HepG2 (cell line): Measurements from ENCODE around the gene CLDN14. TPM values are rescaled to one million over a fixed set of nuclear protein-coding genes. Genes with fewer than 3 reads are reported as not detected.

Experiments
- ATAC-seq: fragments of 200-7000 bp; cut with Tn5 transposase; 3 replicates; pipeline ENCODE4 v1.9.1; 2020; ENCODE audit warnings: mild to moderate bottlenecking, moderate library complexity
- BruUV-seq: library from RNA; stranded (reverse); fragments of 400-500 nt; replicated peaks from 2 replicates; lab custom pipeline; 2021; lab: Mats Ljungman, UMichigan
- CTCF ChIA-PET: fragments of 300-600 bp; formaldehyde crosslinking; extraction: SDS; loops from one replicate; lab custom pipeline; 2021; ENCODE audit warnings: low total read pairs, inconsistent platforms, low intra/inter-chr PET ratio; lab: Yijun Ruan, JAX
- POLR2A ChIA-PET: fragments of 350-600 bp; sonication (Branson Sonifier 250); formaldehyde crosslinking; loops from one replicate; lab custom pipeline; 2020; ENCODE audit warnings: antibody characterized with exemption, inconsistent platforms; lab: Yijun Ruan, JAX
- DNase-seq: peaks from one replicate; pipeline ENCODE4 v3.0.0-alpha.2; 2015; ENCODE audit warnings: low spot score
- FAIRE-seq: peaks from 3 replicates; lab custom pipeline; 2011; peaks lifted over from hg19 to GRCh38; lab: Jason Lieb, UNC
- H2AFZ ChIP-seq: one replicate; pipeline ENCODE4 v1.6.1; 2011; ENCODE audit warnings: low read length, inconsistent platforms
- H3K27ac ChIP-seq: fragments of 300-600 bp; 3 replicates; pipeline ENCODE4 v1.8.0; 2011; ENCODE audit warnings: mixed run types, mild to moderate bottlenecking, mixed read lengths, low read length, inconsistent platforms; ENCODE audit not compliant: insufficient read depth; ENCODE audit errors: extremely low read length
- H3K27me3 ChIP-seq, 2 experiments: fragments of 200-600 bp in 1 of 2; 2 replicates in 1 of 2; 3 replicates in 1 of 2; pipeline versions ENCODE4 v1.6.0 to v1.8.0; 2011; ENCODE audit warnings: low read length in 2 of 2, mild to moderate bottlenecking in 2 of 2, moderate library complexity in 2 of 2, inconsistent platforms in 1 of 2; ENCODE audit not compliant: insufficient read depth in 2 of 2, control insufficient read depth in 1 of 2
- H3K36me3 ChIP-seq, 2 experiments: fragments of 200-600 bp in 1 of 2; replicated peaks in 1 of 2; 2 replicates in 1 of 2; 3 replicates in 1 of 2; pipeline versions ENCODE4 v1.5.1 to v1.8.0; 2011; ENCODE audit warnings: low read length in 2 of 2, inconsistent platforms in 1 of 2; ENCODE audit not compliant: insufficient read depth in 2 of 2, control insufficient read depth in 1 of 2
- H3K4me1 ChIP-seq: 2 replicates; pipeline ENCODE4 v1.5.1; 2012; ENCODE audit warnings: low read length, inconsistent platforms; ENCODE audit not compliant: insufficient read depth
- H3K4me2 ChIP-seq: 2 replicates; pipeline ENCODE4 v1.6.0; 2011; ENCODE audit warnings: low read depth, low read length, inconsistent platforms
- H3K4me3 ChIP-seq, 3 experiments: fragments of 200-600 bp in 1 of 3; sonication (generic), shearing (Covaris generic) in 1 of 3; replicated peaks in 1 of 3; 2 replicates each; pipeline ENCODE4 v1.5.1; 2011 to 2016; ENCODE audit warnings: low read length in 3 of 3, inconsistent platforms in 2 of 3, low read depth in 2 of 3, mild to moderate bottlenecking in 2 of 3, control low read depth in 1 of 3, mixed read lengths in 1 of 3; ENCODE audit not compliant: insufficient read depth in 1 of 3
- H3K79me2 ChIP-seq: one replicate; pipeline ENCODE4 v1.6.1; 2011; ENCODE audit warnings: low read length, inconsistent platforms; ENCODE audit not compliant: insufficient read depth
- H3K9ac ChIP-seq: 2 replicates; pipeline ENCODE4 v1.6.0; 2011; ENCODE audit warnings: mild to moderate bottlenecking, low read depth, low read length, inconsistent platforms; ENCODE audit not compliant: insufficient read depth
- H3K9me3 ChIP-seq: 2 replicates; pipeline ENCODE4 v1.5.1; 2012; ENCODE audit warnings: mild to moderate bottlenecking, low read length
- H4K20me1 ChIP-seq: 2 replicates; pipeline ENCODE4 v1.6.0; 2011; ENCODE audit warnings: inconsistent platforms, mild to moderate bottlenecking, low read length, moderate library complexity; ENCODE audit not compliant: insufficient read depth
- GZF1 ChIP-seq: sonication (generic); formaldehyde crosslinking; IDR thresholded peaks from 2 replicates; pipeline ENCODE4 v1.5.1; 2020; ENCODE audit warnings: mild to moderate bottlenecking, missing genetic modification reagents
- PRPF4 ChIP-seq: fragments of 200-400 bp; formaldehyde crosslinking; IDR thresholded peaks from 2 replicates; pipeline ENCODE4 v1.6.1; 2016; ENCODE audit warnings: low read length, low read depth; ENCODE audit not compliant: poor library complexity, severe bottlenecking
- SAFB2 ChIP-seq: sonication (generic); formaldehyde crosslinking; IDR thresholded peaks from 2 replicates; pipeline ENCODE4 v1.5.1; 2020; ENCODE audit warnings: missing genetic modification reagents, low read depth, mild to moderate bottlenecking, borderline replicate concordance
- THYN1 ChIP-seq: sonication (generic); formaldehyde crosslinking; IDR thresholded peaks from 2 replicates; pipeline ENCODE4 v1.8.1; 2023; ENCODE audit warnings: low read depth, mild to moderate bottlenecking, moderate library complexity, missing genetic modification reagents, borderline replicate concordance
- ZFP37 ChIP-seq: sonication (generic); formaldehyde crosslinking; IDR thresholded peaks from 2 replicates; pipeline ENCODE4 v1.4.0; 2020; ENCODE audit warnings: missing genetic modification reagents, borderline replicate concordance
- ZMYM3 ChIP-seq: sonication (generic); formaldehyde crosslinking; IDR thresholded peaks from 2 replicates; pipeline ENCODE4 v1.5.1; 2020; ENCODE audit warnings: mild to moderate bottlenecking, missing genetic modification reagents
- ZNF10 ChIP-seq: sonication (generic); formaldehyde crosslinking; IDR thresholded peaks from 2 replicates; pipeline ENCODE4 v1.4.0; 2020; ENCODE audit warnings: mild to moderate bottlenecking, low read depth, missing genetic modification reagents, borderline replicate concordance
- ZNF629 ChIP-seq: sonication (generic); formaldehyde crosslinking; conservative IDR thresholded peaks from 2 replicates; pipeline ENCODE4 v1.5.0; 2020; ENCODE audit warnings: missing genetic modification reagents
- ZNF652 ChIP-seq: IDR thresholded peaks from 2 replicates; pipeline ENCODE4 v1.6.1; 2016; ENCODE audit warnings: low read depth, borderline replicate concordance
- ZNF674 ChIP-seq: sonication (generic); formaldehyde crosslinking; IDR thresholded peaks from 2 replicates; pipeline ENCODE4 v1.5.0; 2020; ENCODE audit warnings: low read depth, mild to moderate bottlenecking, missing genetic modification reagents
- ZNF775 ChIP-seq: sonication (generic); formaldehyde crosslinking; IDR thresholded peaks from 2 replicates; pipeline ENCODE4 v1.4.0; 2020; ENCODE audit warnings: missing genetic modification reagents, mild to moderate bottlenecking, moderate library complexity, borderline replicate concordance
- ZSCAN20 ChIP-seq: sonication (generic); formaldehyde crosslinking; IDR thresholded peaks from 2 replicates; pipeline ENCODE4 v1.4.0; 2020; ENCODE audit warnings: missing genetic modification reagents, mild to moderate bottlenecking, borderline replicate concordance
- ZSCAN31 ChIP-seq: sonication (generic); formaldehyde crosslinking; IDR thresholded peaks from 2 replicates; pipeline ENCODE4 v1.5.0; 2020; ENCODE audit warnings: low read depth, mild to moderate bottlenecking, missing genetic modification reagents
- WGBS: methylation state at CpG from one replicate; pipeline ENCODE4 v1.1.6; 2017; ENCODE audit warnings: low lambda C conversion rate; 5-methylcytosine and 5-hydroxymethylcytosine counted together
- in situ Hi-C: cut with HindIII; loops from 2 replicates; pipeline ENCODE4 v1.10.0; 2017; ENCODE audit warnings: low pct_unique_long_range_greater_than_20kb; ENCODE audit not compliant: extremely low pct_ligation_motif_present
- intact Hi-C: fragments of 100-400 bp; cut with micrococcal nuclease; formaldehyde crosslinking; loops from one replicate; pipeline ENCODE4 v1.10.0; 2022; ENCODE audit not compliant: unreplicated experiment
- polyA plus RNA-seq, 8 experiments: library from polyadenylated mRNA; depleted of rRNA in 3 of 8; stranded (reverse) in 7 of 8; unstranded in 1 of 8; fragments of >200 nt; fragmentation: Illumina TruSeq in 4 of 8; extraction: Trizol in 4 of 8; gene quantifications; 2 replicates each; pipeline versions ENCODE4 v1.2.1 to v1.2.3, GENCODE V29; 2011 to 2016; ENCODE audit warnings: low read depth in 4 of 8, missing spikeins in 1 of 8, mixed read lengths in 1 of 8; ENCODE audit not compliant: insufficient read depth in 1 of 8
- total RNA-seq, 5 experiments: library from RNA; depleted of rRNA; stranded (reverse); fragments of >200 nt; fragmentation: Illumina TruSeq; extraction: Trizol; gene quantifications; 2 replicates each; pipeline ENCODE4 v1.2.3, GENCODE V29; 2016; ENCODE audit warnings: low read depth in 1 of 5
- TF ChIP-seq, protein P1 (sequence below): sonication (generic); formaldehyde crosslinking; IDR thresholded peaks from 2 replicates; pipeline ENCODE4 v1.9.0; 2021; ENCODE audit warnings: missing genetic modification reagents, borderline replicate concordance
- TF ChIP-seq, protein P2 (sequence below): sonication (generic); formaldehyde crosslinking; IDR thresholded peaks from 2 replicates; pipeline ENCODE4 v1.4.0; 2020; ENCODE audit warnings: missing genetic modification reagents

Gene CLDN14
- total and polyA plus RNA-seq, 2 of the 13 experiments (the other 11 are each of a cell fraction or from before 2014, with no cell fraction given) = 1.1 to 1.4 TPM

DNA sequence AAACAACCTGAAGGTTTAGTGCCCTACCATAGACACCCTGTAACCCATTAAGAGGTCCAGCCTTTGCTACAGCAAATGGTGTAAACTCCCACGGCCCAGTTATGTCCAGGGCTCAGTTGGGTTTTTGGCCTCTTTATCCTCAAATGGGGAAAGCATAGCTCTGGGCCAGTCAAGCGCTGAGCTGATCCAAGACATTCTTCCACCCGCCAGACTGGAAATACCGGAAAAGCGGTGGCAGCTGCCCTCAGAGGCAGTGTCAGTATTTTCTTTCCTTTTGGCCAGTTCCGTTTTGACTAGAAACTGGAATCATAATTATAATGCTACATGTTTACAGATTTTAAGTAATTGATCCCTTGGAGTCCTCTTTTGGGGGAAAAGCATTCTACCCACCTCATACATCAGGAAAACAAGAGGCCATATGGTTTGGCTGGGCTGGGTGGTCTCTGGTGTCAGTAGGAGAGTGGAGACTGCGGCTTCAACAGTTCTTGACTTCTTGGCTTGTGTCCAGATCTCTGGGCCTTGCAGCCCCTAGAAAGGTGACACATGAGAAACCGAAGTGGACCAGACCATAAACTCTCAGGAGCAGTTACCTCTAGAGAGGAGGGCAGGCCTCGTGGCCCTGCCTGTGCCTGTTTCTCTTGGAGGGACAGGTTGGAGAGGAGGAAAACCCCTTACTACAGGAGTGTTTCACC, 30.2 kb upstream of the CLDN14 start:
- no peak for DNase-seq
- no peak for FAIRE-seq
- TF ChIP-seq SAFB2 (no peak), PRPF4 (no peak), ZSCAN20 (no peak), ZNF652 (CRISPR knock-in tag) (no peak), ZNF674 (CRISPR knock-in tag) (no peak), ZMYM3 (CRISPR knock-in tag) (no peak), ZNF775 (CRISPR knock-in tag) (no peak)
- intact Hi-C loops = loop anchor here (10.0 kb wide), 1 partner anchor 75 kb away; no protein-coding TSS in a partner anchor
- 58% methylated on average over 9 of the region's 9 CpGs for WGBS
- H4K20me1 ChIP-seq = no peaks in the 10 kb centered on the region
- CTCF ChIA-PET = no interaction called here
- H3K4me1 ChIP-seq = peaks cover 26% of the 10 kb centered on the region
- POLR2A ChIA-PET = no interaction called here
- peaks cover 0 to 19% of the 10 kb centered on the region in 2 experiments; a peak in 2 of 5 replicates for H3K27me3 ChIP-seq
- H3K79me2 ChIP-seq = no peaks in the 10 kb centered on the region
- H2AFZ ChIP-seq = no peak overlapping the region
- no peak for ATAC-seq
- no peak overlapping the region for H3K4me3 ChIP-seq
- no peaks in the 10 kb centered on the region for H3K9me3 ChIP-seq
- no TSS peak for BruUV-seq
- H3K9ac ChIP-seq = no peak overlapping the region
- no peaks in the 10 kb centered on the region for H3K36me3 ChIP-seq
- in situ Hi-C loops = no loop called here
- no peak overlapping the region for H3K27ac ChIP-seq
- no peak overlapping the region for H3K4me2 ChIP-seq

DNA sequence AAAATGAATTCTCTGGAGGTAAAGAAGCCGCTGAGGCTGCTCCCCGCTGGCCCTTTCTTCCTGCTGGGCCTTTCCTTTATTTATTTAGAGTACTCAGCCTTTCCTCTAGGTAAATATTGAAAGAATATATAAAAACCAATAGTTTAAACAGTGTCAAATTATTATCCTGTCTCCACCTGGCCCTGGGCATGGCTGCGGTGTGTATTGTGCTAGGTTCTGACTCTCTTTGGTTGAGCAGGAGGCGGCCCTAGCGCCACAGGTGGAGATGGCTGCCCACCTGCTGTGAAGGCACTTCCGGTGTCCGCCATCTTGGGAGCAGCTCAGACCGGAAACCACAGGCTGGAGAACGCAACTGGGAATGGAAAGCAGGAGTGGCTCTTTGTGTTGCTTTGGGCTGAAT, 29.0 kb upstream of the CLDN14 start:
- Histone ChIP-seq H3K4me3 (no peak overlapping the region), H3K9ac (no peak overlapping the region), H3K9me3 (no peaks in the 10 kb centered on the region), H3K36me3 (no peaks in the 10 kb centered on the region), H3K4me2 (peak overlapping the region; percentile 15; the same call in 1 of the 2 replicates), H3K27me3 (peaks cover 0 to 14% of the 10 kb centered on the region in 2 experiments; a peak in 2 of 5 replicates), H2AFZ (no peak overlapping the region), H4K20me1 (no peaks in the 10 kb centered on the region), H3K4me1 (peaks cover 26% of the 10 kb centered on the region), H3K27ac (no peak overlapping the region), H3K79me2 (no peaks in the 10 kb centered on the region)
- WGBS = 54% methylated on average over 9 of the region's 9 CpGs
- FAIRE-seq (no peak), DNase-seq (no peak), ATAC-seq (peak; percentile 56; the same call in 2 of the 3 replicates)
- BruUV-seq = no TSS peak
- intact Hi-C loops = loop anchor here (10.0 kb wide), 1 partner anchor 76 kb away; no protein-coding TSS in a partner anchor
- ChIA-PET CTCF (no interaction called here), POLR2A (no interaction called here)
- in situ Hi-C loops = no loop called here
- TF ChIP-seq ZNF629 (no peak), ZSCAN31 (CRISPR knock-in tag) (no peak), THYN1 (CRISPR knock-in tag) (no peak), ZNF10 (CRISPR knock-in tag) (no peak), ZFP37 (CRISPR knock-in tag) (no peak), GZF1 (CRISPR knock-in tag) (no peak)
- TF ChIP-seq, protein P1, sequence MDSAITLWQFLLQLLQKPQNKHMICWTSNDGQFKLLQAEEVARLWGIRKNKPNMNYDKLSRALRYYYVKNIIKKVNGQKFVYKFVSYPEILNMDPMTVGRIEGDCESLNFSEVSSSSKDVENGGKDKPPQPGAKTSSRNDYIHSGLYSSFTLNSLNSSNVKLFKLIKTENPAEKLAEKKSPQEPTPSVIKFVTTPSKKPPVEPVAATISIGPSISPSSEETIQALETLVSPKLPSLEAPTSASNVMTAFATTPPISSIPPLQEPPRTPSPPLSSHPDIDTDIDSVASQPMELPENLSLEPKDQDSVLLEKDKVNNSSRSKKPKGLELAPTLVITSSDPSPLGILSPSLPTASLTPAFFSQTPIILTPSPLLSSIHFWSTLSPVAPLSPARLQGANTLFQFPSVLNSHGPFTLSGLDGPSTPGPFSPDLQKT (CRISPR knock-in tag) = no peak
- TF ChIP-seq, protein P2, sequence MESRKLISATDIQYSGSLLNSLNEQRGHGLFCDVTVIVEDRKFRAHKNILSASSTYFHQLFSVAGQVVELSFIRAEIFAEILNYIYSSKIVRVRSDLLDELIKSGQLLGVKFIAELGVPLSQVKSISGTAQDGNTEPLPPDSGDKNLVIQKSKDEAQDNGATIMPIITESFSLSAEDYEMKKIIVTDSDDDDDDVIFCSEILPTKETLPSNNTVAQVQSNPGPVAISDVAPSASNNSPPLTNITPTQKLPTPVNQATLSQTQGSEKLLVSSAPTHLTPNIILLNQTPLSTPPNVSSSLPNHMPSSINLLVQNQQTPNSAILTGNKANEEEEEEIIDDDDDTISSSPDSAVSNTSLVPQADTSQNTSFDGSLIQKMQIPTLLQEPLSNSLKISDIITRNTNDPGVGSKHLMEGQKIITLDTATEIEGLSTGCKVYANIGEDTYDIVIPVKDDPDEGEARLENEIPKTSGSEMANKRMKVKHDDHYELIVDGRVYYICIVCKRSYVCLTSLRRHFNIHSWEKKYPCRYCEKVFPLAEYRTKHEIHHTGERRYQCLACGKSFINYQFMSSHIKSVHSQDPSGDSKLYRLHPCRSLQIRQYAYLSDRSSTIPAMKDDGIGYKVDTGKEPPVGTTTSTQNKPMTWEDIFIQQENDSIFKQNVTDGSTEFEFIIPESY (CRISPR knock-in tag) = 0 out of 2 replicates have a peak, but pooled peaks have one; percentile 25
